ENCODE measurements around the gene TM6SF1. TPM values are rescaled to one million over a fixed set of nuclear protein-coding genes. Genes with fewer than 3 reads are reported as not detected.
"Not testable (repeated sequence)": the region's sequence is repeated elsewhere in the genome, so short reads cannot be mapped to it uniquely, and the experiment has no call there.

The TM6SF1 gene
- total RNA-seq, 6 donors from 2014 or later: 7.5 to 27.1 (median 21.4) TPM

- Histone ChIP-seq H3K4me3 (no peak overlapping the region), H3K27ac (no peak overlapping the region), H3K9me3 (no peaks in the 10 kb centered on the region), H3K27me3 (no peaks in the 10 kb centered on the region), H3K36me3 (no peaks in the 10 kb centered on the region), H3K4me1 (no peaks in the 10 kb centered on the region)
- ATAC-seq (ENCODE audit: low FRiP score in 2 of 2) (no peak), DNase-seq (no peak)
- TF ChIP-seq CTCF (IDR thresholded peaks at IDR 0.05): no peak
- no peak for TF ChIP-seq POLR2A (IDR thresholded peaks at IDR 0.05)
- TF ChIP-seq POLR2AphosphoS5 (IDR thresholded peaks at IDR 0.05): no peak
- no peak for TF ChIP-seq EP300 (IDR thresholded peaks at IDR 0.05)
- WGBS, 2 donors: 74 to 76% methylated on average over 5 of the region's 5 CpGs
These were observed 26.0 kb upstream of the TM6SF1 start for GRCh38 chr15:83081256-83082014.

- Histone ChIP-seq H3K36me3 (no peaks in the 10 kb centered on the region), H3K9me3 (no peaks in the 10 kb centered on the region), H3K27me3 (no peaks in the 10 kb centered on the region), H3K4me1 (no peaks in the 10 kb centered on the region), H3K27ac (no peak overlapping the region), H3K4me3 (no peak overlapping the region)
- ATAC-seq (ENCODE audit: low FRiP score in 2 of 2) (peak in 1 of 2 donors; percentile 26), DNase-seq (no peak)
- TF ChIP-seq POLR2A (IDR thresholded peaks at IDR 0.05): no peak
- no peak for TF ChIP-seq POLR2AphosphoS5 (IDR thresholded peaks at IDR 0.05)
- TF ChIP-seq CTCF (IDR thresholded peaks at IDR 0.05): no peak
- TF ChIP-seq EP300 (IDR thresholded peaks at IDR 0.05): no peak
- WGBS, 2 donors: 71 to 77% methylated on average over 3 to 5 of the region's 5 CpGs
These were observed 24.6 kb upstream of the TM6SF1 start for GRCh38 chr15:83082730-83083386.

GRCh38 chr15:83085461-83085860 is 22.0 kb upstream of the TM6SF1 start:
- 86 to 91% methylated on average over 3 of the region's 3 CpGs for WGBS, 2 donors
- ATAC-seq (ENCODE audit: low FRiP score in 2 of 2); DNase-seq; H3K4me3 ChIP-seq; H3K27me3 ChIP-seq; H3K9me3 ChIP-seq; H3K36me3 ChIP-seq; H3K27ac ChIP-seq; H3K4me1 ChIP-seq: not testable (repeated sequence)

- not testable (repeated sequence) for H3K4me3 ChIP-seq; ATAC-seq (ENCODE audit: low FRiP score in 2 of 2); H3K36me3 ChIP-seq; H3K27me3 ChIP-seq; H3K27ac ChIP-seq; H3K4me1 ChIP-seq; H3K9me3 ChIP-seq; DNase-seq
- WGBS, 2 donors: 88 to 90% methylated on average over 8 of the region's 8 CpGs
These were observed 21.4 kb upstream of the TM6SF1 start for GRCh38 chr15:83085864-83086552.

- Histone ChIP-seq H3K9me3 (no peaks in the 10 kb centered on the region), H3K4me1 (peaks cover 7 to 8% (median 7%) of the 10 kb centered on the region in 4 donors), H3K27ac (no peak overlapping the region), H3K27me3 (no peaks in the 10 kb centered on the region), H3K4me3 (no peak overlapping the region), H3K36me3 (no peaks in the 10 kb centered on the region)
- no peak for ATAC-seq (ENCODE audit: low FRiP score in 2 of 2)
- TF ChIP-seq POLR2A (IDR thresholded peaks at IDR 0.05): no peak
- no peak for TF ChIP-seq EP300 (IDR thresholded peaks at IDR 0.05)
- TF ChIP-seq CTCF (IDR thresholded peaks at IDR 0.05): no peak
- TF ChIP-seq POLR2AphosphoS5 (IDR thresholded peaks at IDR 0.05): no peak
- DNase-seq: no peak
- WGBS, 2 donors: 70 to 79% methylated on average over 2 of the region's 2 CpGs
These were observed 19.9 kb upstream of the TM6SF1 start for GRCh38 chr15:83087576-83087975.

Measured in upper lobe of left lung (tissue), 6 donors.